Measurements from ENCODE around the gene GNAS.

GRCh38 chr20:58819921-58820320 is 32.6 kb upstream of the GNAS start:
- TF ChIP-seq ESRRA (IDR thresholded peaks at IDR 0.05; ENCODE audit: low read length) (no peak), BRCA1 (IDR thresholded peaks at IDR 0.05; ENCODE audit: low read depth, low read length) (no peak), NRF1 (conservative IDR thresholded peaks at IDR 0.05; ENCODE audit: low read depth, low read length) (no peak), CTCF (IDR thresholded peaks at IDR 0.05 in 2 of 3, conservative IDR thresholded peaks at IDR 0.05 in 1 of 3; ENCODE audit: control insufficient read depth in 2 of 3, extremely low read depth in 1 of 3, insufficient read depth in 1 of 3, low read depth in 3 of 3, low read length in 3 of 3) (no peak), POLR2A (IDR thresholded peaks at IDR 0.05; ENCODE audit: low read depth, low read length) (no peak), EGR1 (IDR thresholded peaks at IDR 0.05; ENCODE audit: borderline replicate concordance in 1 of 2, low read depth in 2 of 2, low read length in 2 of 2) (no peak), CHD4 (IDR thresholded peaks at IDR 0.05) (no peak), ATF3 (IDR thresholded peaks at IDR 0.05; ENCODE audit: borderline replicate concordance, extremely low read depth, low read depth, low read length) (no peak), WRNIP1 (IDR thresholded peaks at IDR 0.05; ENCODE audit: borderline replicate concordance, low read depth, low read length) (no peak), EZH2 (IDR thresholded peaks at IDR 0.05; ENCODE audit: borderline replicate concordance, control insufficient read depth, low read depth, low read length) (no peak), HDGF (IDR thresholded peaks at IDR 0.05) (no peak), EP300 (IDR thresholded peaks at IDR 0.05; ENCODE audit: borderline replicate concordance in 1 of 2, control insufficient read depth in 1 of 2, low read depth in 2 of 2, low read length in 2 of 2) (no peak)
